Smooth muscle cell (in vitro differentiated cells): ENCODE data around the gene LRRC40. TPM values are rescaled to one million over a fixed set of nuclear protein-coding genes. Genes with fewer than 3 reads are reported as not detected.

Experiments
- DNase-seq: peaks from one replicate; lab custom pipeline; 2025; ENCODE audit not compliant: unreplicated experiment; lab: John Stamatoyannopoulos, UW
- H2AFZ ChIP-seq: fragments of 200-600 bp; sonication (generic); 2 replicates; pipeline ENCODE4 v1.6.0; 2016; ENCODE audit warnings: antibody characterized with exemption, low read depth, mild to moderate bottlenecking
- H3F3A ChIP-seq: fragments of 200-600 bp; sonication (generic); 2 replicates; pipeline ENCODE4 v1.6.0; 2017; ENCODE audit warnings: antibody characterized with exemption, low read depth
- H3K27ac ChIP-seq: fragments of 200-600 bp; sonication (generic); 2 replicates; pipeline ENCODE4 v1.5.1; 2016; ENCODE audit warnings: low read depth, mild to moderate bottlenecking
- H3K27me3 ChIP-seq: fragments of 200-600 bp; sonication (generic); 2 replicates; pipeline ENCODE4 v1.6.1; 2016; ENCODE audit warnings: low read depth, mild to moderate bottlenecking
- H3K36me3 ChIP-seq: fragments of 200-600 bp; sonication (generic); 2 replicates; pipeline ENCODE4 v1.5.1; 2016; ENCODE audit warnings: low read depth
- H3K4me1 ChIP-seq: fragments of 200-600 bp; sonication (generic); 2 replicates; pipeline ENCODE4 v1.5.1; 2016; ENCODE audit warnings: low read depth
- H3K4me2 ChIP-seq: fragments of 200-600 bp; sonication (generic); 2 replicates; pipeline ENCODE4 v1.6.0; 2016; ENCODE audit warnings: mild to moderate bottlenecking
- H3K4me3 ChIP-seq: fragments of 200-600 bp; sonication (generic); 2 replicates; pipeline ENCODE4 v1.5.1; 2016; ENCODE audit warnings: mild to moderate bottlenecking
- H3K79me2 ChIP-seq: fragments of 200-600 bp; sonication (generic); 2 replicates; pipeline ENCODE4 v1.6.0; 2016; ENCODE audit warnings: low read depth, mild to moderate bottlenecking
- H3K9ac ChIP-seq: fragments of 200-600 bp; sonication (generic); 2 replicates; pipeline ENCODE4 v1.6.0; 2016; ENCODE audit warnings: low read depth
- H3K9me3 ChIP-seq: fragments of 200-600 bp; sonication (generic); replicated peaks from 2 replicates; pipeline ENCODE4 v1.5.1; 2016; ENCODE audit warnings: low read depth
- H4K20me1 ChIP-seq: fragments of 200-600 bp; sonication (generic); 2 replicates; pipeline ENCODE4 v1.6.0; 2016; ENCODE audit warnings: low read depth
- CTCF ChIP-seq: fragments of 200-600 bp; sonication (generic); IDR thresholded peaks from 2 replicates; pipeline ENCODE4 v1.5.1; 2017; ENCODE audit warnings: borderline replicate concordance, mild to moderate bottlenecking, antibody characterized with exemption; ENCODE audit not compliant: insufficient read depth, poor library complexity, severe bottlenecking
- WGBS: methylation state at CpG from one replicate; pipeline ENCODE4 v1.1.7; 2016; ENCODE audit warnings: low lambda C conversion rate; 5-methylcytosine and 5-hydroxymethylcytosine counted together
- polyA plus RNA-seq: library from polyadenylated mRNA; unstranded; fragments of >200 nt; fragmentation: Nextera tagmentation; extraction: Ambion mirVana; gene quantifications from 2 replicates; pipeline ENCODE4 v1.2.1, GENCODE V29; 2016
- total RNA-seq: library from RNA; depleted of rRNA; stranded (reverse); fragments of >200 nt; gene quantifications from 2 replicates; pipeline ENCODE4 v1.2.3, GENCODE V29; 2014

LRRC40 gene
- total RNA-seq: 32.9 and 37.3 TPM in 2 replicates
- polyA plus RNA-seq: 11.8 and 12.2 TPM in 2 replicates

GRCh38 chr1:70205434-70206118 is at the start of gene LRRC40:
LRRC40 (minus strand) TSS chr1:70205579; CDS start chr1:70205540, 39 bp downstream.
- Histone ChIP-seq H3K79me2 (peaks cover 97% of the 10 kb centered on the region), H4K20me1 (peaks cover 7% of the 10 kb centered on the region), H3K9me3 (no peaks in the 10 kb centered on the region), H2AFZ (peak within 1 kb of the TSS; percentile 91), H3K4me2 (peak within 1 kb of the TSS; percentile 97), H3K9ac (peak within 1 kb of the TSS; percentile 94), H3K4me3 (peak within 1 kb of the TSS; percentile 82), H3K27me3 (no peaks in the 10 kb centered on the region), H3K27ac (peak within 1 kb of the TSS; percentile 98), H3F3A (peaks cover 8% of the 10 kb centered on the region), H3K4me1 (peaks cover 17% of the 10 kb centered on the region), H3K36me3 (no peaks in the 10 kb centered on the region)
- peak; percentile 82 for DNase-seq
- under 1% methylated on average over 47 of the region's 47 CpGs for WGBS
- no peak for TF ChIP-seq CTCF

- Histone ChIP-seq H3K27me3 (no peaks in the 10 kb centered on the region), H3F3A (peaks cover 59% of the 10 kb centered on the region), H3K4me2 (no peak overlapping the region), H3K36me3 (peaks cover 78% of the 10 kb centered on the region), H3K4me1 (no peaks in the 10 kb centered on the region), H3K79me2 (peaks cover 13% of the 10 kb centered on the region), H3K4me3 (no peak overlapping the region), H3K9ac (no peak overlapping the region), H2AFZ (no peak overlapping the region), H4K20me1 (peaks cover 73% of the 10 kb centered on the region), H3K9me3 (no peaks in the 10 kb centered on the region), H3K27ac (no peak overlapping the region)
- WGBS: 98% methylated on average over 4 of the region's 4 CpGs
- no peak for DNase-seq
- TF ChIP-seq CTCF: no peak
Observed at GRCh38 chr1:70248729-70249128, 43.4 kb upstream of the LRRC40 start.

GRCh38 chr1:70247768-70248167 is 42.4 kb upstream of the LRRC40 start:
- Histone ChIP-seq H3F3A (peaks cover 59% of the 10 kb centered on the region), H2AFZ (no peak overlapping the region), H3K4me2 (no peak overlapping the region), H3K4me1 (no peaks in the 10 kb centered on the region), H3K27ac (peak overlapping the region; percentile 41), H3K4me3 (no peak overlapping the region), H3K79me2 (peaks cover 15% of the 10 kb centered on the region), H3K36me3 (peaks cover 79% of the 10 kb centered on the region), H3K27me3 (no peaks in the 10 kb centered on the region), H3K9me3 (no peaks in the 10 kb centered on the region), H3K9ac (no peak overlapping the region), H4K20me1 (peaks cover 83% of the 10 kb centered on the region)
- no peak for DNase-seq
- no peak for TF ChIP-seq CTCF

- Histone ChIP-seq H3K79me2 (peaks cover 15% of the 10 kb centered on the region), H3K4me3 (no peak overlapping the region), H3K27ac (peak overlapping the region; percentile 41), H3K9ac (no peak overlapping the region), H3K4me1 (no peaks in the 10 kb centered on the region), H3K36me3 (peaks cover 76% of the 10 kb centered on the region), H4K20me1 (peaks cover 89% of the 10 kb centered on the region), H3K9me3 (no peaks in the 10 kb centered on the region), H3F3A (peaks cover 53% of the 10 kb centered on the region), H2AFZ (no peak overlapping the region), H3K27me3 (no peaks in the 10 kb centered on the region), H3K4me2 (no peak overlapping the region)
- TF ChIP-seq CTCF: no peak
- no peak for DNase-seq
Observed at GRCh38 chr1:70247122-70247521, 41.7 kb upstream of the LRRC40 start.
